H1 (cell line): Measurements from ENCODE around the gene LRRC3C. TPM values are rescaled to one million over a fixed set of nuclear protein-coding genes. Genes with fewer than 3 reads are reported as not detected.

ENCODE experiments used
- CTCF ChIA-PET: fragments of 300-600 bp; sonication (Branson Sonifier 250); formaldehyde crosslinking; loops from one replicate; lab custom pipeline; 2021; ENCODE audit not compliant: partially characterized antibody; lab: Charles Lee
- POLR2A ChIA-PET: fragments of 300-600 bp; sonication (Branson Sonifier 250); formaldehyde crosslinking; loops from one replicate; lab custom pipeline; 2021; ENCODE audit warnings: inconsistent platforms; ENCODE audit not compliant: partially characterized antibody; lab: Charles Lee
- DNase-seq, 2 experiments: peaks; one replicate each; pipeline versions ENCODE4 v3.0.0 to v3.0.0-alpha.2; 2010 to 2022; ENCODE audit warnings: low spot score in 2 of 2, low read depth in 1 of 2, mixed read lengths in 1 of 2
- FAIRE-seq: peaks from 2 replicates; lab custom pipeline; 2011; peaks lifted over from hg19 to GRCh38; lab: Jason Lieb, UNC
- H2AFZ ChIP-seq: 2 replicates; pipeline ENCODE4 v1.8.1; 2012; ENCODE audit warnings: low read length, inconsistent platforms
- H2AK5ac ChIP-seq: 2 replicates; pipeline ENCODE4 v1.6.1; 2013; ENCODE audit warnings: low read depth, low read length
- H2BK120ac ChIP-seq: replicated peaks from 2 replicates; pipeline ENCODE3; 2013; ENCODE audit warnings: low read depth, low read length, inconsistent platforms
- H2BK12ac ChIP-seq: 2 replicates; pipeline ENCODE4 v1.6.1; 2013; ENCODE audit warnings: low read depth, low read length
- H2BK15ac ChIP-seq: 2 replicates; pipeline ENCODE4 v1.6.1; 2013; ENCODE audit warnings: low read length
- H2BK20ac ChIP-seq: 2 replicates; pipeline ENCODE4 v1.6.1; 2013; ENCODE audit warnings: low read length
- H2BK5ac ChIP-seq: 2 replicates; pipeline ENCODE4 v1.6.1; 2013; ENCODE audit warnings: low read depth, low read length
- H3K14ac ChIP-seq: 2 replicates; pipeline ENCODE4 v1.6.1; 2013; ENCODE audit warnings: inconsistent platforms; ENCODE audit not compliant: insufficient read length
- H3K18ac ChIP-seq: 2 replicates; pipeline ENCODE4 v1.6.1; 2013; ENCODE audit warnings: low read length; ENCODE audit errors: extremely low read depth
- H3K23ac ChIP-seq: 2 replicates; pipeline ENCODE4 v1.6.1; 2013; ENCODE audit warnings: inconsistent platforms; ENCODE audit not compliant: insufficient read length
- H3K23me2 ChIP-seq: 2 replicates; pipeline ENCODE4 v1.6.1; 2013; ENCODE audit warnings: low read depth, low read length
- H3K27ac ChIP-seq: 2 replicates; pipeline ENCODE4 v1.6.1; 2011; ENCODE audit warnings: low read depth, low read length, inconsistent platforms
- H3K27me3 ChIP-seq, 4 experiments: replicated peaks in 1 of 4; 1 replicate in 1 of 4; 2 replicates in 3 of 4; pipeline versions ENCODE4 v1.6.1 to v1.8.1; 2011 to 2013; ENCODE audit warnings: low read length in 3 of 4, mild to moderate bottlenecking in 3 of 4, inconsistent platforms in 2 of 4, mixed read lengths in 2 of 4, moderate library complexity in 1 of 4; ENCODE audit not compliant: control insufficient read depth in 3 of 4, insufficient read depth in 3 of 4; ENCODE audit errors: extremely low read depth in 1 of 4
- H3K36me3 ChIP-seq, 4 experiments: 2 replicates each; pipeline versions ENCODE4 v1.6.1 to v1.8.1; 2011 to 2013; ENCODE audit warnings: mild to moderate bottlenecking in 4 of 4, low read length in 3 of 4, moderate library complexity in 2 of 4, control low read depth in 1 of 4, inconsistent platforms in 1 of 4; ENCODE audit not compliant: insufficient read depth in 4 of 4, control insufficient read depth in 2 of 4
- H3K4ac ChIP-seq: replicated peaks from 2 replicates; pipeline ENCODE3; 2013; ENCODE audit warnings: low read length, low read depth, mixed read lengths, inconsistent platforms; ENCODE audit not compliant: insufficient read length
- H3K4me1 ChIP-seq, 4 experiments: replicated peaks in 1 of 4; 1 replicate in 1 of 4; 2 replicates in 3 of 4; pipeline versions ENCODE4 v1.6.1 to v1.8.1; 2011 to 2013; ENCODE audit warnings: low read length in 3 of 4, inconsistent platforms in 2 of 4, mixed read lengths in 1 of 4; ENCODE audit not compliant: insufficient read depth in 4 of 4, control insufficient read depth in 3 of 4
- H3K4me2 ChIP-seq, 2 experiments: 2 replicates each; pipeline versions ENCODE4 v1.6.1 to v1.8.1; 2011 to 2013; ENCODE audit warnings: low read depth in 2 of 2, low read length in 2 of 2, control low read depth in 1 of 2, inconsistent platforms in 1 of 2, mild to moderate bottlenecking in 1 of 2; ENCODE audit not compliant: insufficient read depth in 1 of 2
- H3K4me3 ChIP-seq, 4 experiments: fragments of 200-600, 300-600 bp in 1 of 4; sonication (generic), shearing (Covaris generic), sonication (Bioruptor Twin) in 1 of 4; 2 replicates each; pipeline versions ENCODE4 v1.5.1 to v1.8.1; 2011 to 2016; ENCODE audit warnings: low read length in 4 of 4, low read depth in 3 of 4, control low read depth in 2 of 4, inconsistent platforms in 2 of 4, mild to moderate bottlenecking in 2 of 4, mixed read lengths in 1 of 4, moderate library complexity in 1 of 4; ENCODE audit not compliant: insufficient read depth in 2 of 4; ENCODE audit errors: extremely low read depth in 1 of 4
- H3K56ac ChIP-seq: replicated peaks from 2 replicates; pipeline ENCODE3; 2013; ENCODE audit warnings: low read depth, mild to moderate bottlenecking, mixed read lengths, low read length, inconsistent platforms; ENCODE audit not compliant: insufficient read length
- H3K79me1 ChIP-seq: 2 replicates; pipeline ENCODE4 v1.6.1; 2013; ENCODE audit warnings: low read depth, low read length, control low read depth
- H3K79me2 ChIP-seq, 2 experiments: 2 replicates each; pipeline versions ENCODE4 v1.6.1 to v1.8.1; 2012 to 2013; ENCODE audit warnings: low read length in 2 of 2, mild to moderate bottlenecking in 2 of 2, inconsistent platforms in 1 of 2; ENCODE audit not compliant: insufficient read depth in 2 of 2, control insufficient read depth in 1 of 2
- H3K9ac ChIP-seq, 4 experiments: replicated peaks in 1 of 4; 1 replicate in 1 of 4; 2 replicates in 3 of 4; pipeline versions ENCODE4 v1.6.1 to v1.8.1; 2011 to 2013; ENCODE audit warnings: low read depth in 3 of 4, low read length in 3 of 4, control low read depth in 2 of 4, mild to moderate bottlenecking in 2 of 4, moderate library complexity in 2 of 4, inconsistent platforms in 1 of 4; ENCODE audit errors: extremely low read depth in 1 of 4
- H3K9me3 ChIP-seq, 2 experiments: 2 replicates each; pipeline versions ENCODE4 v1.6.1 to v1.8.1; 2012 to 2013; ENCODE audit warnings: mild to moderate bottlenecking in 2 of 2, moderate library complexity in 2 of 2, control low read depth in 1 of 2, inconsistent platforms in 1 of 2, low read depth in 1 of 2, low read length in 1 of 2, mixed read lengths in 1 of 2; ENCODE audit not compliant: insufficient read depth in 2 of 2
- H4K20me1 ChIP-seq, 2 experiments: replicated peaks in 1 of 2; 2 replicates each; pipeline versions ENCODE3 to v1.8.1; 2011 to 2013; ENCODE audit warnings: inconsistent platforms in 2 of 2, low read length in 2 of 2, mild to moderate bottlenecking in 1 of 2; ENCODE audit not compliant: insufficient read depth in 2 of 2, control insufficient read depth in 1 of 2
- H4K5ac ChIP-seq: 2 replicates; pipeline ENCODE4 v1.6.1; 2013; ENCODE audit warnings: low read length, low read depth, mixed read lengths, inconsistent platforms; ENCODE audit not compliant: insufficient read length
- H4K8ac ChIP-seq: 2 replicates; pipeline ENCODE4 v1.8.0; 2013; ENCODE audit warnings: mild to moderate bottlenecking, moderate library complexity, low read length, inconsistent platforms; ENCODE audit not compliant: insufficient read depth; ENCODE audit errors: extremely low read depth
- H4K91ac ChIP-seq: replicated peaks from 2 replicates; pipeline ENCODE3; 2013; ENCODE audit warnings: low read length, mixed read lengths, inconsistent platforms; ENCODE audit not compliant: insufficient read length
- CREB1 ChIP-seq: IDR thresholded peaks from 2 replicates; pipeline ENCODE4 v1.6.1; 2012; ENCODE audit warnings: inconsistent platforms
- WGBS, 2 experiments: shearing (Covaris generic) in 1 of 2; methylation state at CpG; one replicate each; pipeline versions ENCODE4 v1.1.6 to v1.1.7; 2013 to 2015; ENCODE audit warnings: low lambda C conversion rate in 2 of 2, mixed read lengths in 2 of 2, inconsistent platforms in 1 of 2, low coverage in 1 of 2, missing lambda C conversion rate in 1 of 2; ENCODE audit not compliant: insufficient replicate concordance in 2 of 2, insufficient coverage in 1 of 2, insufficient read length in 1 of 2; ENCODE audit errors: extremely low coverage in 1 of 2, missing lambda C conversion rate in 1 of 2; 5-methylcytosine and 5-hydroxymethylcytosine counted together
- polyA plus RNA-seq, 7 experiments: library from polyadenylated mRNA; depleted of rRNA in 3 of 7; stranded (reverse) in 5 of 7; unstranded in 2 of 7; fragments of >200 nt in 5 of 7; fragments of 200-250 nt in 2 of 7; gene quantifications; 1 replicate in 5 of 7; 2 replicates in 1 of 7; 4 replicates in 1 of 7; pipeline versions ENCODE4 v1.2.1 to v1.2.3, GENCODE V29; 2011 to 2013; ENCODE audit warnings: missing spikeins in 2 of 7, mixed read lengths in 2 of 7
- total RNA-seq: library from RNA; stranded (reverse); fragmentation: NEBNext Ultra II Directional; extraction: Animal tissue kit (Norgen Biotek cat#: 25700); gene quantifications from 2 replicates; pipeline ENCODE4 v1.2.1, GENCODE V29; 2021

LRRC3C gene
- total and polyA plus RNA-seq, 2 of the 8 experiments (the other 6 are each of a cell fraction or from before 2014, with no cell fraction given), result not detected

- Histone ChIP-seq H2BK120ac (no peak overlapping the region), H2AFZ (no peak overlapping the region), H2BK5ac (no peak overlapping the region), H2BK15ac (no peak overlapping the region), H4K20me1 (no peaks in the 10 kb centered on the region), H3K4me3 (no peak overlapping the region), H3K18ac (no peak overlapping the region), H3K14ac (no peak overlapping the region), H3K27me3 (no peaks in the 10 kb centered on the region), H3K9me3 (no peaks in the 10 kb centered on the region), H3K79me2 (no peaks in the 10 kb centered on the region), H3K23ac (no peak overlapping the region), H4K8ac (no peak overlapping the region), H3K79me1 (no peaks in the 10 kb centered on the region), H3K27ac (no peak overlapping the region), H3K4me1 (peaks cover 0 to 6% (median under 1%) of the 10 kb centered on the region in 4 experiments; a peak in 5 of 7 replicates), H4K91ac (no peak overlapping the region), H3K56ac (no peak overlapping the region), H3K4ac (no peak overlapping the region), H2BK20ac (no peak overlapping the region), H2BK12ac (no peak overlapping the region), H2AK5ac (no peak overlapping the region), H3K4me2 (no peak overlapping the region), H4K5ac (no peak overlapping the region), H3K9ac (no peak overlapping the region), H3K23me2 (0 out of 2 replicates have a peak, but pooled peaks cover 2% of the 10 kb centered on the region), H3K36me3 (no peaks in the 10 kb centered on the region)
- WGBS, 2 experiments, result 87% methylated on average over 3 of the region's 3 CpGs; no CpG with 5 or more reads in 1 of the 2 experiments
- FAIRE-seq (no peak), DNase-seq (no peak)
- CTCF ChIA-PET, result interaction anchor here (0.8 to 4.1 kb wide), 7 partner anchors 9 to 30 kb away, joined by 3 to 16 read pairs (median 6); partner anchors contain the start of genes LRRC3C and ORMDL3
- POLR2A ChIA-PET, result interaction anchor here (0.7 to 3.1 kb wide), 3 partner anchors 8 to 14 kb away, joined by 3 to 10 read pairs (median 5); partner anchors contain the start of genes LRRC3C and ORMDL3
- no peak for TF ChIP-seq CREB1
Measured at GRCh38 chr17:39939106-39939505, 11.6 kb downstream of the LRRC3C start.
